A673 (cell line): ENCODE measurements around the gene RNF135.

ENCODE experiments used
- CTCF ChIP-seq: fragments of 300-800, 200-600 bp; sonication (generic); conservative IDR thresholded peaks from 2 replicates; pipeline ENCODE4 v1.5.1; 2017; ENCODE audit warnings: low read depth, mild to moderate bottlenecking, antibody characterized with exemption, low read length, moderate library complexity, mixed read lengths
- EZH2 ChIP-seq: fragments of 200-600 bp; sonication (generic); IDR thresholded peaks from 2 replicates; pipeline ENCODE4 v1.6.1; 2017; ENCODE audit warnings: borderline replicate concordance, low read depth, mild to moderate bottlenecking, mixed read lengths, antibody characterized with exemption, low read length; ENCODE audit not compliant: poor library complexity, severe bottlenecking

DNA sequence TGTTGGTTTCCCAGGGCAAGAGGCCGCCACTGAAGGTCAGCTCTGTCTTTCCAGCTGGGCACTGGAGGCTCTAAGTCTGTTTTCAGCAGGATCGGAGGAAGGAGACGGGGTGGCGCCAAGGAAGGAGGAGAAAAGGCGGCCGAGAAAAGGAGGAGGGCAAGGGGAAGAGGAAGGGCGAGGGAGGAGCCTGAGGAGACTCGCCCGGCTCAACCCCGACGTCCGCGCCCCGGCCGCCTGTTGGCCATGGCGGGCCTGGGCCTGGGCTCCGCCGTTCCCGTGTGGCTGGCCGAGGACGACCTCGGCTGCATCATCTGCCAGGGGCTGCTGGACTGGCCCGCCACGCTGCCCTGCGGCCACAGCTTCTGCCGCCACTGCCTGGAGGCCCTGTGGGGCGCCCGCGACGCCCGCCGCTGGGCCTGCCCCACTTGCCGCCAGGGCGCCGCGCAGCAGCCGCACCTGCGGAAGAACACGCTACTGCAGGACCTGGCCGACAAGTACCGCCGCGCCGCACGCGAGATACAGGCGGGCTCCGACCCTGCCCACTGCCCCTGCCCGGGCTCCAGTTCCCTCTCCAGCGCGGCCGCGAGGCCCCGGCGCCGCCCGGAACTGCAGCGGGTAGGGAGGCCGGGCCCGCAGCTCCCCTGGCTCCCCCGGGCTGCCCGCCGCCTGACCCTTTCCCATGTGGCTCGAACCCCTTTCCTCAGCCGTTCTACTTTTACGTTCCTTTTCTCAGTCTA, at the start of gene RNF135:
- TF ChIP-seq CTCF (no peak), EZH2 (no peak)
